Measurements from ENCODE around the gene TTC7B.

GRCh38 chr14:90596733-90597132, 219.5 kb downstream of the TTC7B start:
- TF ChIP-seq EP300 (IDR thresholded peaks at IDR 0.05; ENCODE audit: low read depth) (no peak), CTCF (IDR thresholded peaks at IDR 0.05) (no peak), POLR2A (IDR thresholded peaks at IDR 0.05) (no peak), POLR2AphosphoS5 (IDR thresholded peaks at IDR 0.05) (no peak)
